Measurements from ENCODE around the gene AGER.

DNA sequence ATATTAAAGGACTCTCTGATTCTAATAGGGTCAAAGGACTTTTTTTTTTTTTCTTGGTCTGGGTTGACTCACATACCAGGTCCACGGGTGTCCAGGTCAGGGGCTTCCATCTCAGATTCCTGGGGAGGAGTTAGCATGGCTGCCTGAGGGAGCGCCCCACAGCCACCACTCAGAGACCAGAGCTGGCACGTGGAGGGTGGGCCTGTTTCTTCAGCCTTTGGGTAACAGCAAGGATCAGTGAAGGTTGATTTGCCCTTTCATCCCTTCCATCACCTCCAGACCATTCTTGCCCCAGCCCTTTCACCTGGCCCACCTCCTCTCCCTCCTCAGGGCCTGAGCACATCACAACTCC is 14.3 kb upstream of the AGER start:
- TF ChIP-seq, protein P1, sequence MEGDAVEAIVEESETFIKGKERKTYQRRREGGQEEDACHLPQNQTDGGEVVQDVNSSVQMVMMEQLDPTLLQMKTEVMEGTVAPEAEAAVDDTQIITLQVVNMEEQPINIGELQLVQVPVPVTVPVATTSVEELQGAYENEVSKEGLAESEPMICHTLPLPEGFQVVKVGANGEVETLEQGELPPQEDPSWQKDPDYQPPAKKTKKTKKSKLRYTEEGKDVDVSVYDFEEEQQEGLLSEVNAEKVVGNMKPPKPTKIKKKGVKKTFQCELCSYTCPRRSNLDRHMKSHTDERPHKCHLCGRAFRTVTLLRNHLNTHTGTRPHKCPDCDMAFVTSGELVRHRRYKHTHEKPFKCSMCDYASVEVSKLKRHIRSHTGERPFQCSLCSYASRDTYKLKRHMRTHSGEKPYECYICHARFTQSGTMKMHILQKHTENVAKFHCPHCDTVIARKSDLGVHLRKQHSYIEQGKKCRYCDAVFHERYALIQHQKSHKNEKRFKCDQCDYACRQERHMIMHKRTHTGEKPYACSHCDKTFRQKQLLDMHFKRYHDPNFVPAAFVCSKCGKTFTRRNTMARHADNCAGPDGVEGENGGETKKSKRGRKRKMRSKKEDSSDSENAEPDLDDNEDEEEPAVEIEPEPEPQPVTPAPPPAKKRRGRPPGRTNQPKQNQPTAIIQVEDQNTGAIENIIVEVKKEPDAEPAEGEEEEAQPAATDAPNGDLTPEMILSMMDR (tag by site-specific recombination; IDR thresholded peaks at IDR 0.05) = no peak
- no peak for TF ChIP-seq ZNF785 (tag by site-specific recombination; IDR thresholded peaks at IDR 0.05)
- no peak for TF ChIP-seq ZNF433 (tag by site-specific recombination; IDR thresholded peaks at IDR 0.05; ENCODE audit: low read depth)
- no peak for TF ChIP-seq ZNF621 (tag by site-specific recombination; IDR thresholded peaks at IDR 0.05)
- no peak for TF ChIP-seq ZNF184 (tag by site-specific recombination; IDR thresholded peaks at IDR 0.05)
- TF ChIP-seq ZNF335 (tag by site-specific recombination; conservative IDR thresholded peaks at IDR 0.05) = no peak
- no peak for TF ChIP-seq ZEB2 (tag by site-specific recombination; IDR thresholded peaks at IDR 0.05)
- no peak for TF ChIP-seq ZNF610 (tag by site-specific recombination; IDR thresholded peaks at IDR 0.05; ENCODE audit: borderline replicate concordance)
- no peak for TF ChIP-seq ZNF175 (tag by site-specific recombination; IDR thresholded peaks at IDR 0.05)
- TF ChIP-seq ZNF16 (tag by site-specific recombination; IDR thresholded peaks at IDR 0.05; ENCODE audit: low read depth) = no peak
